Tibial artery (tissue), 4 donors: ENCODE measurements around the gene PADI1.

Source experiments
- DNase-seq, 2 donors: peaks; one replicate each; pipeline ENCODE4 v3.0.0-alpha.2; 2019
- H3K27ac ChIP-seq, 2 donors: fragments of 200-600 bp; sonication (generic) in 1 of 2; 1 replicate in 1 of 2; 2 replicates in 1 of 2; pipeline ENCODE4 v1.5.1; 2018 to 2019; ENCODE audit warnings: mild to moderate bottlenecking in 1 of 2
- H3K27me3 ChIP-seq, 2 donors: fragments of 200-600 bp; sonication (generic) in 1 of 2; one replicate each; pipeline versions ENCODE4 v1.5.1 to v1.6.0; 2016 to 2019
- H3K36me3 ChIP-seq, 3 donors: fragments of 200-600 bp; sonication (generic) in 2 of 3; one replicate each; pipeline ENCODE4 v1.5.1; 2016 to 2019; ENCODE audit warnings: mild to moderate bottlenecking in 2 of 3
- H3K4me1 ChIP-seq, 4 donors: fragments of 200-600 bp; sonication (generic) in 2 of 4; 1 replicate in 3 of 4; 2 replicates in 1 of 4; pipeline ENCODE4 v1.5.1; 2016 to 2019
- H3K4me3 ChIP-seq, 2 donors: fragments of 200-600 bp; sonication (generic) in 1 of 2; 1 replicate in 1 of 2; 2 replicates in 1 of 2; pipeline ENCODE4 v1.5.1; 2018 to 2019; ENCODE audit warnings: mild to moderate bottlenecking in 2 of 2
- H3K9me3 ChIP-seq, 3 donors: fragments of 200-600 bp; sonication (generic) in 1 of 3; one replicate each; pipeline ENCODE4 v1.5.1; 2016 to 2019
- CTCF ChIP-seq, 2 experiments: fragments of 200-600 bp in 1 of 2; fragments of 450-650 bp in 1 of 2; IDR thresholded peaks; one replicate each; pipeline ENCODE4 v1.5.1; 2017 to 2019; ENCODE audit warnings: antibody characterized with exemption in 2 of 2, mild to moderate bottlenecking in 1 of 2, moderate library complexity in 1 of 2
- intact Hi-C: fragments of 100-400 bp; cut with DNase I; formaldehyde crosslinking; loops from one replicate; pipeline ENCODE4 v1.15.0; 2023; ENCODE audit warnings: low total_unique reads

Gene PADI1

GRCh38 chr1:17188889-17189631 lies 15.9 kb upstream of the PADI1 start:
- Histone ChIP-seq H3K4me3 (no peak overlapping the region), H3K27me3 (peaks cover 0 to 21% of the 10 kb centered on the region in 2 donors), H3K27ac (no peak overlapping the region), H3K36me3 (no peaks in the 10 kb centered on the region), H3K4me1 (peaks cover 0 to 16% (median 0%) of the 10 kb centered on the region in 4 donors), H3K9me3 (no peaks in the 10 kb centered on the region)
- intact Hi-C loops = no loop called here
- TF ChIP-seq CTCF (IDR thresholded peaks at IDR 0.05) = no peak
- no peak for DNase-seq

- Histone ChIP-seq H3K27ac (no peak overlapping the region), H3K27me3 (peaks cover 0 to 20% of the 10 kb centered on the region in 2 donors), H3K4me3 (no peak overlapping the region), H3K9me3 (no peaks in the 10 kb centered on the region), H3K36me3 (no peaks in the 10 kb centered on the region), H3K4me1 (peaks cover 0 to 16% (median 0%) of the 10 kb centered on the region in 4 donors)
- no peak for TF ChIP-seq CTCF (IDR thresholded peaks at IDR 0.05)
- intact Hi-C loops = no loop called here
- no peak for DNase-seq
Observed at GRCh38 chr1:17189632-17189990, 15.3 kb upstream of the PADI1 start.

GRCh38 chr1:17190010-17190995 lies 14.6 kb upstream of the PADI1 start:
- intact Hi-C loops = no loop called here
- Histone ChIP-seq H3K27me3 (peaks cover 0 to 19% of the 10 kb centered on the region in 2 donors), H3K9me3 (no peaks in the 10 kb centered on the region), H3K4me1 (peaks cover 0 to 16% (median 0%) of the 10 kb centered on the region in 4 donors), H3K36me3 (no peaks in the 10 kb centered on the region), H3K4me3 (no peak overlapping the region), H3K27ac (no peak overlapping the region)
- DNase-seq = no peak
- TF ChIP-seq CTCF (IDR thresholded peaks at IDR 0.05) = no peak

GRCh38 chr1:17191990-17192242 lies 13.0 kb upstream of the PADI1 start:
- Histone ChIP-seq H3K27ac (no peak overlapping the region), H3K9me3 (no peaks in the 10 kb centered on the region), H3K4me3 (no peak overlapping the region), H3K4me1 (peaks cover 0 to 10% (median 0%) of the 10 kb centered on the region in 4 donors), H3K36me3 (no peaks in the 10 kb centered on the region), H3K27me3 (peaks cover 0 to 25% of the 10 kb centered on the region in 2 donors)
- TF ChIP-seq CTCF (IDR thresholded peaks at IDR 0.05) = no peak
- intact Hi-C loops = no loop called here
- no peak for DNase-seq

- no peaks in the 10 kb centered on the region for H3K36me3 ChIP-seq
- no peak for TF ChIP-seq CTCF (IDR thresholded peaks at IDR 0.05)
- DNase-seq = no peak
- intact Hi-C loops = no loop called here
- peaks cover 0 to 25% of the 10 kb centered on the region in 2 donors for H3K27me3 ChIP-seq
- H3K4me3 ChIP-seq = no peak overlapping the region
- peaks cover 0 to 10% (median 0%) of the 10 kb centered on the region in 4 donors for H3K4me1 ChIP-seq
- no peak overlapping the region for H3K27ac ChIP-seq
- H3K9me3 ChIP-seq = no peaks in the 10 kb centered on the region
Observed at GRCh38 chr1:17192394-17193221, 12.3 kb upstream of the PADI1 start.
